ENCODE data around the gene CD101.

CD101 gene

DNA sequence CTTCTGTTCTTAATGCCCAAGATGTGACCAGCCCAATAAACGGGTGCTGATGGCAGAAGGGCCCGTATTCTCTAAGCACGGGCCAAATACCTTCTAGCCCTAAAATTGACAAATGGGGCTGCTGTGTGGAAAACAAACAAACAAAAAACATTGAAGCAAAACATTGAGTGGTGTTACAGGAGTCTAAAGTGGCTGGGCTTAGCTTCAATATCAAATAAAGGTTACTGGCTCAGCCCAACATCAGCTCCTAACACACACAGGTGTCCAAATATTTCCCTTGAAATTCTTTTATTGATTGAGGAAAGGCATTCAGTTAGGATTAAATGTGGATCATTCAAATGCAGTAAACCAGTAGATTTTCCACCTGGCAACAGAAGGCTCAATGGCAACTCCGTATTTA, 45.2 kb downstream of the CD101 start:
- no peak overlapping the region for H2AFZ ChIP-seq (ENCODE audit: low read depth, low read length)
- H2BK15ac ChIP-seq (ENCODE audit: low read depth, poor library complexity, severe bottlenecking), result no peak overlapping the region
- H3K23ac ChIP-seq (ENCODE audit: low read length in 2 of 2), result no peak overlapping the region
- H3K9ac ChIP-seq (ENCODE audit: low read length), result no peak overlapping the region
- peaks cover 3% of the 10 kb centered on the region for H3K9me3 ChIP-seq (ENCODE audit: control insufficient read depth, low read length)
- no peak overlapping the region for H3K4me3 ChIP-seq (ENCODE audit: insufficient read depth in 1 of 2, low read depth in 1 of 2, low read length in 2 of 2)
- no peak for DNase-seq
- H3K4ac ChIP-seq (ENCODE audit: low read depth in 1 of 2, low read length in 2 of 2), result no peak overlapping the region
- H3K4me2 ChIP-seq (ENCODE audit: low read length, poor library complexity, severe bottlenecking), result no peak overlapping the region
- H3K4me1 ChIP-seq (ENCODE audit: control insufficient read depth, insufficient read depth, low read depth, low read length), result no peaks in the 10 kb centered on the region
- H3K18ac ChIP-seq (ENCODE audit: low read depth in 1 of 2, low read length in 2 of 2), result no peak overlapping the region
- no peak overlapping the region for H3K14ac ChIP-seq (ENCODE audit: low read length in 2 of 2)
- no peak overlapping the region for H2AK5ac ChIP-seq (ENCODE audit: low read length, severe bottlenecking)
- H4K8ac ChIP-seq (ENCODE audit: low read length), result no peak overlapping the region
- no peak overlapping the region for H2BK12ac ChIP-seq (ENCODE audit: low read length in 2 of 2)
- H3K27me3 ChIP-seq (ENCODE audit: control insufficient read depth in 1 of 2, insufficient read depth in 1 of 2, low read length in 2 of 2), result no peaks in the 10 kb centered on the region
- H4K91ac ChIP-seq (ENCODE audit: low read length), result no peak overlapping the region
- H2BK5ac ChIP-seq (ENCODE audit: low read depth, low read length, poor library complexity, severe bottlenecking), result no peak overlapping the region
- no peak overlapping the region for H2BK120ac ChIP-seq (ENCODE audit: low read depth, low read length)
- H3K27ac ChIP-seq (ENCODE audit: low read length, poor library complexity, severe bottlenecking), result no peak overlapping the region
- 92% methylated on average over 4 of the region's 4 CpGs for WGBS
- no peaks in the 10 kb centered on the region for H3K36me3 ChIP-seq (ENCODE audit: control insufficient read depth in 1 of 2, insufficient read depth in 2 of 2, low read depth in 1 of 2, low read length in 2 of 2)
- no peaks in the 10 kb centered on the region for H3K79me1 ChIP-seq (replicated peaks; ENCODE audit: low read length, poor library complexity, severe bottlenecking)

GRCh38 chr1:117047271-117047670, 45.7 kb downstream of the CD101 start:
- H2BK15ac ChIP-seq (ENCODE audit: low read depth, poor library complexity, severe bottlenecking), result no peak overlapping the region
- no peak overlapping the region for H3K9ac ChIP-seq (ENCODE audit: low read length)
- no peak overlapping the region for H2AFZ ChIP-seq (ENCODE audit: low read depth, low read length)
- H3K4me3 ChIP-seq (ENCODE audit: insufficient read depth in 1 of 2, low read depth in 1 of 2, low read length in 2 of 2), result no peak overlapping the region
- no peaks in the 10 kb centered on the region for H3K79me1 ChIP-seq (replicated peaks; ENCODE audit: low read length, poor library complexity, severe bottlenecking)
- no peak overlapping the region for H2BK120ac ChIP-seq (ENCODE audit: low read depth, low read length)
- H3K27ac ChIP-seq (ENCODE audit: low read length, poor library complexity, severe bottlenecking), result no peak overlapping the region
- H3K4me2 ChIP-seq (ENCODE audit: low read length, poor library complexity, severe bottlenecking), result no peak overlapping the region
- H2AK5ac ChIP-seq (ENCODE audit: low read length, severe bottlenecking), result no peak overlapping the region
- 100% methylated on average over 1 of the region's 2 CpGs for whole genome bisulfite sequencing
- no peak for DNase-seq
- no peak overlapping the region for H4K8ac ChIP-seq (ENCODE audit: low read length)
- no peak overlapping the region for H4K91ac ChIP-seq (ENCODE audit: low read length)
- no peak overlapping the region for H2BK5ac ChIP-seq (ENCODE audit: low read depth, low read length, poor library complexity, severe bottlenecking)
- no peak overlapping the region for H3K18ac ChIP-seq (ENCODE audit: low read depth in 1 of 2, low read length in 2 of 2)
- no peaks in the 10 kb centered on the region for H3K36me3 ChIP-seq (ENCODE audit: control insufficient read depth in 1 of 2, insufficient read depth in 2 of 2, low read depth in 1 of 2, low read length in 2 of 2)
- H3K4ac ChIP-seq (ENCODE audit: low read depth in 1 of 2, low read length in 2 of 2), result no peak overlapping the region
- H2BK12ac ChIP-seq (ENCODE audit: low read length in 2 of 2), result no peak overlapping the region
- H3K14ac ChIP-seq (ENCODE audit: low read length in 2 of 2), result no peak overlapping the region
- no peak overlapping the region for H3K23ac ChIP-seq (ENCODE audit: low read length in 2 of 2)
- no peaks in the 10 kb centered on the region for H3K27me3 ChIP-seq (ENCODE audit: control insufficient read depth in 1 of 2, insufficient read depth in 1 of 2, low read length in 2 of 2)
- no peaks in the 10 kb centered on the region for H3K9me3 ChIP-seq (ENCODE audit: control insufficient read depth, low read length)
- no peaks in the 10 kb centered on the region for H3K4me1 ChIP-seq (ENCODE audit: control insufficient read depth, insufficient read depth, low read depth, low read length)

DNA sequence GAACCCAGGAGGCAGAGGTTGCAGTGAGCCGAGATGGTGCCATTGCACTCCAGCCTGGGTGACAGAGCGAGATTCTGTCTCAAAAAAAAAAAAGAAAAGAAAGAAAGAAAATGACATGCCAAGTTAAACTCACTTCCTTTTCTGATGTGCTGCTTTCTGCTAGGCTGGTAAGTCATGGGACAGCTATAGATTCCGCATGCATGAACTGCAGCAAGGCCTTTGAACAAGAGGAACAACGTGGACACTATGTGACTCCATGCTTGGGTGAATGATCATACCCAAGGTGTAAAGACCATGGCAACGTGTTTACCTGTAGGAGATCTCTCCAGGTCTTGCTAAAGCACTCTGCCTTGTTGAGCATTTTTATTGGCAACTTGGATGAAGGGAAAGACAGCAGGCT, 48.3 kb downstream of the CD101 start:
- Histone ChIP-seq H2AK5ac (ENCODE audit: low read length, severe bottlenecking) (no peak overlapping the region), H3K27me3 (ENCODE audit: control insufficient read depth in 1 of 2, insufficient read depth in 1 of 2, low read length in 2 of 2) (no peaks in the 10 kb centered on the region), H3K79me1 (replicated peaks; ENCODE audit: low read length, poor library complexity, severe bottlenecking) (no peaks in the 10 kb centered on the region), H3K27ac (ENCODE audit: low read length, poor library complexity, severe bottlenecking) (no peak overlapping the region), H4K91ac (ENCODE audit: low read length) (no peak overlapping the region), H3K4me3 (ENCODE audit: insufficient read depth in 1 of 2, low read depth in 1 of 2, low read length in 2 of 2) (no peak overlapping the region), H3K36me3 (ENCODE audit: control insufficient read depth in 1 of 2, insufficient read depth in 2 of 2, low read depth in 1 of 2, low read length in 2 of 2) (no peaks in the 10 kb centered on the region), H3K9ac (ENCODE audit: low read length) (no peak overlapping the region), H3K4ac (ENCODE audit: low read depth in 1 of 2, low read length in 2 of 2) (no peak overlapping the region), H3K18ac (ENCODE audit: low read depth in 1 of 2, low read length in 2 of 2) (no peak overlapping the region), H2BK120ac (ENCODE audit: low read depth, low read length) (no peak overlapping the region), H3K4me1 (ENCODE audit: control insufficient read depth, insufficient read depth, low read depth, low read length) (no peaks in the 10 kb centered on the region), H3K14ac (ENCODE audit: low read length in 2 of 2) (no peak overlapping the region), H3K23ac (ENCODE audit: low read length in 2 of 2) (no peak overlapping the region), H4K8ac (ENCODE audit: low read length) (no peak overlapping the region), H2BK15ac (ENCODE audit: low read depth, poor library complexity, severe bottlenecking) (no peak overlapping the region), H3K9me3 (ENCODE audit: control insufficient read depth, low read length) (no peaks in the 10 kb centered on the region), H2BK5ac (ENCODE audit: low read depth, low read length, poor library complexity, severe bottlenecking) (no peak overlapping the region), H3K4me2 (ENCODE audit: low read length, poor library complexity, severe bottlenecking) (no peak overlapping the region), H2BK12ac (ENCODE audit: low read length in 2 of 2) (no peak overlapping the region), H2AFZ (ENCODE audit: low read depth, low read length) (no peak overlapping the region)
- WGBS, result 91% methylated on average over 5 of the region's 5 CpGs
- DNase-seq, result no peak

GRCh38 chr1:117051224-117052064, 49.9 kb downstream of the CD101 start:
- Histone ChIP-seq H3K4me1 (ENCODE audit: control insufficient read depth, insufficient read depth, low read depth, low read length) (no peaks in the 10 kb centered on the region), H3K27me3 (ENCODE audit: control insufficient read depth in 1 of 2, insufficient read depth in 1 of 2, low read length in 2 of 2) (no peaks in the 10 kb centered on the region), H3K23ac (ENCODE audit: low read length in 2 of 2) (no peak overlapping the region), H3K9me3 (ENCODE audit: control insufficient read depth, low read length) (no peaks in the 10 kb centered on the region), H2BK12ac (ENCODE audit: low read length in 2 of 2) (no peak overlapping the region), H3K18ac (ENCODE audit: low read depth in 1 of 2, low read length in 2 of 2) (no peak overlapping the region), H3K4me2 (ENCODE audit: low read length, poor library complexity, severe bottlenecking) (no peak overlapping the region), H3K27ac (ENCODE audit: low read length, poor library complexity, severe bottlenecking) (no peak overlapping the region), H3K14ac (ENCODE audit: low read length in 2 of 2) (no peak overlapping the region), H4K91ac (ENCODE audit: low read length) (no peak overlapping the region), H3K36me3 (ENCODE audit: control insufficient read depth in 1 of 2, insufficient read depth in 2 of 2, low read depth in 1 of 2, low read length in 2 of 2) (no peaks in the 10 kb centered on the region), H3K79me1 (replicated peaks; ENCODE audit: low read length, poor library complexity, severe bottlenecking) (no peaks in the 10 kb centered on the region), H2BK15ac (ENCODE audit: low read depth, poor library complexity, severe bottlenecking) (no peak overlapping the region), H4K8ac (ENCODE audit: low read length) (no peak overlapping the region), H3K9ac (ENCODE audit: low read length) (peak overlapping the region; percentile 62), H3K4me3 (ENCODE audit: insufficient read depth in 1 of 2, low read depth in 1 of 2, low read length in 2 of 2) (peak overlapping the region in 1 of 2 experiments; percentile 25), H3K4ac (ENCODE audit: low read depth in 1 of 2, low read length in 2 of 2) (no peak overlapping the region), H2AFZ (ENCODE audit: low read depth, low read length) (no peak overlapping the region), H2AK5ac (ENCODE audit: low read length, severe bottlenecking) (no peak overlapping the region), H2BK5ac (ENCODE audit: low read depth, low read length, poor library complexity, severe bottlenecking) (no peak overlapping the region), H2BK120ac (ENCODE audit: low read depth, low read length) (no peak overlapping the region)
- DNase-seq, result peak; percentile 13
- 74% methylated on average over 8 of the region's 8 CpGs for WGBS

All from mesenchymal stem cell (in vitro differentiated cells and primary cell).